ENCODE results near the gene ADCK2.

DNA sequence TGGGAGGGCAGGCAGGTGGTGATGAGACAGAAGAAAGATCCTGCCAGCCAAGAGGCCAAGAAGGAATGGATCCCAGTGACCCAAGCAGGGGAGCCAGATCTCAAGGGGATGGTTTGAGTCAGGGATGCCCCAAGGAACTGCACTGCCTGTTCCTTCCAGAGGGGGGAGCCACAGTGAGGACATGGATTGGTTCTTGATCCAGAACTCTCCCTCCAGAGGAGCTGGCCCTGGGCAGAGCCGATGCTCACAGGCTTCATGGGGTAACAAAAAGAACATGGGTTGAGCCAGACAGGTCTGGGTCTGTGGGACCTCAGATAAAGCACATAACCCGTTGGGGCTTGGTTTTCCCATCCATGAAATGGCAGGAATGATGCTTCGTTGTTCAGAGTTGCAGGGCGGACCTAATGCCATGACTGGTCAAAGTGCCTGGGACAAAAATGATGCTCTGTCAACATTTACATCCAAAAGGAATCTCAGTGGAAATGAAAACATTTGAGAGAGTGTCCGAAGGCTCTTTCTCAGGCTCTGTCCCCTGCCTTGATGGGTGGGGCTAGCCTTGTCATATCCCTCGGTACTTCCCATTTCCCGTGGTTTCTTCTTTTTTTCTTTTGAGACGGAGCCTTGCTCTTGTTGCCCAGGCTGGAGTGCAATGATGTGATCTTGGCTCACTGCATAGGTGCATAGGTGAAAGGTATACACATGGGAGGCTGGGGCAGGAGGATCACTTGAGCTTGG, 27.4 kb upstream of the ADCK2 start:
- TF ChIP-seq CTCF (IDR thresholded peaks at IDR 0.05) (no peak), POLR2AphosphoS5 (IDR thresholded peaks at IDR 0.05) (no peak)
